ENCODE data around the gene MBLAC1.

The MBLAC1 gene

DNA sequence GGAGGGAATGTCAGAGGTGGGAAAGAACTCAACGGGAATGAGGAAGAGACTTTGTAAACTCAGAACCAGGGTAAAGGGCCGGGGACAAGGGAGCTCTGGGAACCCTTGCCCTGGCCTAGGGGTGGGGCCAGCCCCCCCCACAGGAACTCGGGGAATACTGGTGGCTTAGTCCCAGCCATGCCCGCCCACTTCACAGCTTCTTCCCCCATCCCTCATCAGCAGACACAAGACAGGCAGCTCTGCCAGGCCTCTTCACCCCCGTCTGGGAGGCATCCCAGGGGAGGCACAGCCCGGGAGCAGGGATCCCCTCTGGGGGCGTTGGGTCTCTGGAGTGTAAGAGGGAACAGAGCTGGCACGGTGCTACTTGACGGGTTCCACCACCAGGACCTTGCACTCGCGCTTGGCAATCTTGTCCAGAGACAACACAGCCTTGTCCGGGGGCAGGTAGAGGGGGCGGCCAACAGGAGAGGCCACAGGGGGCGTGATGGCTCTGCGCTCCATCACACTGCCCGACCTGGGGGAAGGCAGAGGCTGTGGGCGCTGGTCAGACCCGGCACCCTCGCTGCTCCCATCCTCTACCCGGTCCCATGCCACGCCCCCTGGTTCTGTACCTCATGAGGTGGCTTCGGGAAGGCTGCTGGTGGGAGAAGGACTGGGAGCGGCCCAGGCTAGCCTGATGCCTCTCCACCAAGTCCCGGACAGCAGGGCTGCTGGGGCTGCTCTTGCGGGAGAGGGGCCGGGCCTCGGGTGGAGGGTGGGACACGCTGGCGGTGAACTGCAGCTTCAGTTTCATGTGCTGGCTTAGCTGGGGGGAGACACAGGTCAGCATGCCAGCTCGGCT lies 28.1 kb downstream of the MBLAC1 start:
- no peak for DNase-seq (ENCODE audit: low read depth)

GRCh38 chr7:100155553-100156317 lies 29.0 kb downstream of the MBLAC1 start:
- no peak for DNase-seq (ENCODE audit: low read depth)

- no peak for DNase-seq (ENCODE audit: low read depth)
Measured at GRCh38 chr7:100156331-100157068, 29.7 kb downstream of the MBLAC1 start.

GRCh38 chr7:100157069-100157333 lies 30.2 kb downstream of the MBLAC1 start:
- no peak for DNase-seq (ENCODE audit: low read depth)

GRCh38 chr7:100157334-100158228 lies 30.8 kb downstream of the MBLAC1 start:
- no peak for DNase-seq (ENCODE audit: low read depth)

GRCh38 chr7:100158229-100159098 lies 31.7 kb downstream of the MBLAC1 start, which contains the start of gene TRAPPC14:
Gene TRAPPC14 (minus strand): TSS chr7:100158723. CDS start chr7:100158499, 224 bp downstream.
- peak; percentile 89 for DNase-seq (ENCODE audit: low read depth)

- no peak for DNase-seq (ENCODE audit: low read depth)
Measured at GRCh38 chr7:100159099-100159623, 32.4 kb downstream of the MBLAC1 start.

- DNase-seq (ENCODE audit: low read depth) = no peak
Measured at GRCh38 chr7:100160067-100160466, 33.3 kb downstream of the MBLAC1 start.

DNA sequence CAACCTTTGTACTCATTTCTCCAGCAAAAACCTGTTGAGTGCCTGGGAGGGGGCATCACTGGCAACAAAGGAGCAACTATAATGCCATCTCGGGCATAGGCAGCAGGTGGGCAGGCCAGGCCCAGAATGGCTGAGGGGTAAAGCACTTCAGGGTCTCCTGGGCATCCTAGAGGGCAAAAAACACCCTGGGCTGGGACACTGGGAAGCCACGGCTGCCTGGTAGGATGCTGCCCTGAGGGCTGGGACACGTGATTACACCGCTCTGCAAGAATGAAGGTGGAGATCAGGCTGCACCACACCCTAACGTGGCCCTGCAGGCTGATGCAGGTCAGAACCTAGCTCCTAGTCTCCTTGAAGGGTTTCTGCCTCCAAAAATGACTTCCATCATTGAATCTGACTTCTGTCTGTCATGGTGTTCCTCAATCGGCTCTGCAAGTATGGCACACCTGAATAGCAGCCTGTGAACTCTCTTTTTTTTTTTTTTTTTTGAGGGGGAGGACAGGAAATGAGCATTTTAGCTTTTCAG lies 36.3 kb downstream of the MBLAC1 start:
- no peak for DNase-seq (ENCODE audit: low read depth)

DNA sequence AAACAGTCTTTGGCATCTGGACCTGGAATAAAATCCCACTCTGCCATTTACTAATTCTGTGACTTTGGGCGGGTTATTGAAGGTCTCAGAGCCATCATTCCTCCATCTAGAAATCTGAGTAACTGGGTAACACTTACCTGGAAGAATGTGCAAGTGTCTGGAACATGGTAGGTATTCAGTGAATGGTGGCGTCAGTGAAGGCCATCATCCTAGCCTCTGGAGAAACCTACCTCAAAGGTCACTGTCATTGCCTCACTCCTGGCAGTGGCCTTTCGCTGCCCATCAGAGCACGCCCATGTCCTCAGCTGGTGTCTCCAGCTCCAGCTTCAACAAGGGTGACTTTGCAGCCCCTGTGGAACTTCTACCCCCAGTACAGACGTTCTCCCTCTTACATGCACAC lies 37.1 kb downstream of the MBLAC1 start:
- no peak for DNase-seq (ENCODE audit: low read depth)

DNA sequence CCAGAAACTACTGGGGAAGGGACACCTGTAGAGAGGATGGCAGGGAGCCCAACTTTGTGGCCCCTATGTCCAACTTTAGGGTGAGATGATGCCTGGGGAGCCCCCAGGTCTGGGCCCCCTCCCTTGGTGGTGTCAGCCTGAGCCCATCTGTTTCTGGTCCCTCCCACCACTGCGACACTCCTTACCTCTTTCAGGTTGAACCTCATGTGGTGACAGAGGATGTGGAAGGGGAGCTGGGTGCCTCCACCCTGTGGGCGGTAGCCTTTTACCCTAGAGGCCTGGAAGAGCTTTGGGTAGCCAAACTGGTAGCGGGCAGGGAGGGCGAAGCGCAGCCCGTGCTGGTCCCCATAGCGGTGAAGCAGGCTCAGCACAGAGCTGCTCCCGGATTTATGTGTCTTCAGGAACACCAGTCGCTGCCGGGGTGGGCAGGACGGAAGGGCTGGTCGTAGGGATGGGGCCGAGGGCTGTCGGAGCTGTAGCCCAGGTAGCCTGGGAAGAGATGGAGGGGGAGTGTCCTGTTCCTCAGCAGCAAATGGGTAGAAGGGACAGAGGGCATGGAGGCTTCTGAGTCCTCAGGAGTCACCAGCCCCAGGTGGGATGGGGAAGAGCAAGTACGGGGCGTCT lies 39.7 kb downstream of the MBLAC1 start:
- DNase-seq (ENCODE audit: low read depth) = no peak

GRCh38 chr7:100166970-100167911 lies 40.5 kb downstream of the MBLAC1 start:
- DNase-seq (ENCODE audit: low read depth) = no peak

DNA sequence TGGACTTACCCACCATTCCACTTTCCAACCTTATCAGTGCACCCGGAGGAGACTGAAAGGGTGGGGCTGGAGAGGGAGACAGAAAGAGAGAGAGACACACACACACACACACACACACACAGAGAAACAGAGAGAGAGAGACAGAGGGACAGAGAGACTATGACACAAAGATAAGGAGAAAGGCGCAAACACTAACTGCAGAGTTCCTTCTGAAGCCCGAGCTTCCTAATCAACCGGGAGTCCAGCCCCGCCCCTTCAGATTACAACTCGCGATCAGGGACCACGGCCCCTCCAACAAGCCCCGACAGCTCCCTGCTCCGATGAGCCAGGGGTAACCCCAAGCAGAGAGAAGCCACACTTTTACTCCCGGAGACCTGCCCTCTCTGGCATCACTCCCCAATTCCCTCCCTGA lies 41.2 kb downstream of the MBLAC1 start:
- no peak for DNase-seq (ENCODE audit: low read depth)

GRCh38 chr7:100169147-100169850 lies 42.5 kb downstream of the MBLAC1 start:
- no peak for DNase-seq (ENCODE audit: low read depth)

- no peak for DNase-seq (ENCODE audit: low read depth)
Measured at GRCh38 chr7:100170101-100170897, 43.5 kb downstream of the MBLAC1 start.

DNA sequence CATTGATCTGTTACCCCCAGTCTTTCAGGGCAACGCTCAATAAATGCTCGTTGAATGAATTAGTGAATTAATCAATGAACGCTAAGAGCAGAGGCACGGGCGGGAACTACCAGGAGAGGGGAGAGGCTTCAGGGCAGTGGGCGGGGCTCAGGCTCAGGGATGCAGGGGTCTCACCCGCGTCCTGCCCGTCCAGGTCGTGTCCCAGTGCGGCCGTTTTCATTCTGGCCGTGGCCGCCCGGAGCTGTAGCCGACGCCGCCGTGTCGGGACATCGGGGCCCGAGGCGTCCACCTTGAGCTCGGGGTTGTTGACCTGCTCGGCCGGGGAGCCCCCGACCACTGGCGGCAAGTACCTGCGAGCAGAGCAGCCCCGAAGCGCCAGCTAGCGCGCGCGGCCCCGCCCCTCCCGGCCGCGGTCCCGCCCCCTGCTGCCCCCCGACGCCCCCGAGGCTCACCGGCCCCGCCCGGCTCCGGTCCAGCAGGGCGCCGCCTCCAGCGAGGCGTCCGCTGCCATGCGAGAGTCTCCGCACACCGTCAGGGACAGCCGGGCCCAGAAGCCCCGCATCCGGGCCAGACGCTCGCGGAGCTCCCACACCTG lies 44.4 kb downstream of the MBLAC1 start:
- no peak for DNase-seq (ENCODE audit: low read depth)

DNA sequence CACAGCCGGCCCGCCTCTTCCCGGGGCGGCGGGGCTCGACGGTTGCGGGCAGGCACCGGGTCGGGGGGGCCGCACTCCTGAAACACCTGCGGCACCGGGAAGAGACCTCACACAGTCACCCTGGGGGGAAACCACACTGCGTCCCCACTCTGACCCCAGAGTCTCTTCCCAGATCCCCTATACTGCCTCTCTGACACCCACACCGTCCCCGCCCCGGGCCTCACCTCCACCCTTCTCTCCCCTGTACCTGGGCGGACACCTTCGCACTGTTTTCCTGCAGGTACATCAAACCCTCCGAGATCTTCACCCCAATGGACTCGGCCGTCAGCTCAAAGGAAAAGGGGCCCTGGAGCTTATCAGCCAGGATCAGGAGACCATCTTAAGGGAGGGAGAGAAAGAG lies 45.1 kb downstream of the MBLAC1 start:
- DNase-seq (ENCODE audit: low read depth) = no peak

Measured in activated T-cell treated with anti-CD3 and anti-CD28 coated beads for 48 hours (primary cell).